AG04450 (cell line): Measurements from ENCODE around the gene ATXN1. TPM values are rescaled to one million over a fixed set of nuclear protein-coding genes. Genes with fewer than 3 reads are reported as not detected.

Experiments used
- CTCF ChIA-PET: fragments of 300-600, 350-600 bp; formaldehyde crosslinking; extraction: SDS; loops from one replicate; lab custom pipeline; 2022; ENCODE audit warnings: antibody characterized with exemption, inconsistent platforms; lab: Charles Lee
- POLR2A ChIA-PET: fragments of 350-600 bp; formaldehyde crosslinking; extraction: SDS; loops from one replicate; lab custom pipeline; 2021; ENCODE audit warnings: antibody characterized with exemption, inconsistent platforms; lab: Yijun Ruan, JAX
- DNase-seq: peaks from one replicate; pipeline ENCODE4 v3.0.0-alpha.2; 2011; ENCODE audit warnings: low read depth, low spot score
- H3K27ac ChIP-seq: one replicate; pipeline ENCODE4 v1.5.1; 2012; ENCODE audit warnings: low read depth, low read length, control low read depth
- H3K27me3 ChIP-seq: one replicate; pipeline ENCODE4 v1.6.0; 2012; ENCODE audit warnings: low read length; ENCODE audit not compliant: control insufficient read depth, insufficient read depth
- H3K4me3 ChIP-seq: 2 replicates; pipeline ENCODE4 v1.5.1; 2011; ENCODE audit warnings: mild to moderate bottlenecking, low read depth, low read length, control low read depth
- H3K9me3 ChIP-seq: 2 replicates; pipeline ENCODE4 v1.5.1; 2012; ENCODE audit warnings: low read length; ENCODE audit not compliant: control insufficient read depth, insufficient read depth
- CTCF ChIP-seq: IDR thresholded peaks from 2 replicates; pipeline ENCODE4 v1.5.1; 2011; ENCODE audit warnings: low read depth, low read length, control low read depth, inconsistent platforms
- polyA plus RNA-seq: library from polyadenylated mRNA; depleted of rRNA; stranded (reverse); fragments of >200 nt; gene quantifications from 2 replicates; pipeline ENCODE4 v1.2.3, GENCODE V29; 2011

ATXN1 gene
- polyA plus RNA-seq, 1 experiment = 12.6 TPM

- CTCF ChIA-PET = interaction anchor here (0.7 kb wide), 1 partner anchor 467 kb away, joined by 6 read pairs; no protein-coding TSS in a partner anchor
- H3K27me3 ChIP-seq = no peaks in the 10 kb centered on the region
- no peak overlapping the region for H3K4me3 ChIP-seq
- DNase-seq = no peak
- no peak for TF ChIP-seq CTCF
- POLR2A ChIA-PET = no interaction called here
- no peak overlapping the region for H3K27ac ChIP-seq
- H3K9me3 ChIP-seq = no peaks in the 10 kb centered on the region
These were observed 137.5 kb downstream of the ATXN1 start for GRCh38 chr6:16623731-16624130.

GRCh38 chr6:16623029-16623653, 138.1 kb downstream of the ATXN1 start:
- DNase-seq = no peak
- CTCF ChIA-PET = interaction anchor here (0.8 kb wide), 1 partner anchor 111 kb away, joined by 3 read pairs; no protein-coding TSS in a partner anchor
- Histone ChIP-seq H3K4me3 (no peak overlapping the region), H3K9me3 (no peaks in the 10 kb centered on the region), H3K27me3 (no peaks in the 10 kb centered on the region), H3K27ac (no peak overlapping the region)
- POLR2A ChIA-PET = interaction anchor here (0.7 kb wide), 1 partner anchor 1246 kb away, joined by 3 read pairs; no protein-coding TSS in a partner anchor
- no peak for TF ChIP-seq CTCF

- Histone ChIP-seq H3K9me3 (no peaks in the 10 kb centered on the region), H3K27ac (no peak overlapping the region), H3K27me3 (no peaks in the 10 kb centered on the region), H3K4me3 (no peak overlapping the region)
- CTCF ChIA-PET = interaction anchor here (0.8 kb wide), 1 partner anchor 110 kb away, joined by 3 read pairs; no protein-coding TSS in a partner anchor
- TF ChIP-seq CTCF = no peak
- POLR2A ChIA-PET = interaction anchor here (0.7 kb wide), 1 partner anchor 1246 kb away, joined by 3 read pairs; no protein-coding TSS in a partner anchor
- DNase-seq = no peak
These were observed 139.1 kb downstream of the ATXN1 start for GRCh38 chr6:16622193-16622592.

GRCh38 chr6:16621002-16621401, 140.3 kb downstream of the ATXN1 start:
- H3K4me3 ChIP-seq = no peak overlapping the region
- no peak overlapping the region for H3K27ac ChIP-seq
- no peaks in the 10 kb centered on the region for H3K27me3 ChIP-seq
- no peak for TF ChIP-seq CTCF
- ChIA-PET CTCF (no interaction called here), POLR2A (no interaction called here)
- no peak for DNase-seq
- H3K9me3 ChIP-seq = no peaks in the 10 kb centered on the region

GRCh38 chr6:16619777-16620176, 141.5 kb downstream of the ATXN1 start:
- H3K4me3 ChIP-seq = no peak overlapping the region
- H3K27me3 ChIP-seq = no peaks in the 10 kb centered on the region
- H3K27ac ChIP-seq = no peak overlapping the region
- POLR2A ChIA-PET = interaction anchor here (0.5 kb wide), 1 partner anchor 141 kb away, joined by 5 read pairs; no protein-coding TSS in a partner anchor
- DNase-seq = no peak
- CTCF ChIA-PET = no interaction called here
- H3K9me3 ChIP-seq = no peaks in the 10 kb centered on the region
- TF ChIP-seq CTCF = no peak
